HG03565 (cell line): ENCODE data around the gene PEX6.

ENCODE experiments used
- ATAC-seq: cut with Tn5 transposase; IDR thresholded peaks from one replicate; pipeline ENCODE4 v1.9.1; 2021; ENCODE audit warnings: mild to moderate bottlenecking, moderate library complexity; ENCODE audit not compliant: unreplicated experiment

The PEX6 gene

DNA sequence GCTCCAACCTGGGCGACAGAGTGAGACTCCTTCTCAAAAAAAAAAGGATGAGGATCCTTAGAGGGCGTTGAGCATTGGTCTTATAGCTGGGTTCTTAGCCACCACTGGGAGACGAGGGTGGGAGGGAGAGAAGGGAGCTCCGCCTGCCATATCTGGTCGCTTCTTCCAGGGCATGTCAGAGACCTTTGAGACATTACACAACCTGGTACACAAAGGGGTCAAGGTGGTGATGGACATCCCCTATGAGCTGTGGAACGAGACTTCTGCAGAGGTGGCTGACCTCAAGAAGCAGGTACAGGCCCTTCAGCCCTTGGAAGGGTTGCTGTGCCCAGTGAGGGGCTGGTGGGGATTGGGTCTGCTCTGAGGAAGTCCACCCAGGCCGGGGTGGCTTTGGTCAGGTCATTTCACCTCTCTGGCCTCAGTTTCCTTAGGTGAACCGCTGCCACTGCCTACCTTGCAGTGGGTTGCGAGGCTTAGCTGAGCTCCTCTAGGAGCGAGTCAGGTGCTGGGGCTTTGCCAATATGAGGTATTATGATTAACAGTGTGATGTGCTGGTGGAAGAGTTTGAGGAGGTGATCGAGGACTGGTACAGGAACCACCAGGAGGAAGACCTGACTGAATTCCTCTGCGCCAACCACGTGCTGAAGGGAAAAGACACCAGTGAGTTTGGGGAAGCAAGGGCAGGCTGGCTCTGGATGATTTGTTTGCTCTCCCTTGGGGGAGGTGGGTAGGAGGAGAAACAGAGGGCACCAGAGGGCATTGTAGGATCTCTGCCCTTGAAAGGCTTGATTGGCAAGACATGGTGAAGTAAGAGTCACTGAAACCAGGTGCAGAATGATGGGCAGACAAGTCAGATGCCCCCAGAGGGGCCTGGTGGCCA, 41.2 kb downstream of the PEX6 start:
- ATAC-seq = no peak

- ATAC-seq = no peak
These were observed 42.6 kb downstream of the PEX6 start for GRCh38 chr6:42936398-42936797.

- ATAC-seq = no peak
These were observed 43.7 kb downstream of the PEX6 start for GRCh38 chr6:42935322-42935721.

GRCh38 chr6:42933205-42933604, 45.8 kb downstream of the PEX6 start:
- no peak for ATAC-seq

GRCh38 chr6:42932412-42932811, 46.6 kb downstream of the PEX6 start:
- no peak for ATAC-seq

DNA sequence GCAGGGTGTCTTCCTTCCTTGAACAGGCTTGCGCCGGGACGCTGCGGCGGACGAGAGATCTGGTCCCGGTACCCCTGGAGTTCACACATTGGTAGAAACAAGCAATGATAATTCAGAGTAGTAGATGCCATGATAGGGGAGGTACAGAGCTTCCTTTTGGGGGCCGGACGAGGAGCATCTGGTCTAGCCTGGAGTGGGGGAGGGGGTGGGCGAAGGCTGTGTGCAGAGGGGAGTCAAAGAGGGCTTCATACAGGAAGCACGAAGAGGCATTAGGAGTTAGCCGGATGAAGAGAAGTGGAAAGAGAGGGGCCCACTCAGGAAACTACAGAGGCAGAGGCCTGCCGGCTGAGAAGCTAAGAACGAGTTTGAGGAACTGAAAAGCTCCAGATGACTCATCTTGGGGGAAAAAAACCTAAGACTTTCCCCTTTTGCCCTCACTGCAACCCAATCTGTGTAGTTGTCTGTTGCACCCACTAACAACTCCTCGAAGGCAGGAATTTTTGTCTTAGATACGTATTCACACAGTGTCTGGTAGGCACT, 49.1 kb downstream of the PEX6 start:
- ATAC-seq = peak; percentile 51

DNA sequence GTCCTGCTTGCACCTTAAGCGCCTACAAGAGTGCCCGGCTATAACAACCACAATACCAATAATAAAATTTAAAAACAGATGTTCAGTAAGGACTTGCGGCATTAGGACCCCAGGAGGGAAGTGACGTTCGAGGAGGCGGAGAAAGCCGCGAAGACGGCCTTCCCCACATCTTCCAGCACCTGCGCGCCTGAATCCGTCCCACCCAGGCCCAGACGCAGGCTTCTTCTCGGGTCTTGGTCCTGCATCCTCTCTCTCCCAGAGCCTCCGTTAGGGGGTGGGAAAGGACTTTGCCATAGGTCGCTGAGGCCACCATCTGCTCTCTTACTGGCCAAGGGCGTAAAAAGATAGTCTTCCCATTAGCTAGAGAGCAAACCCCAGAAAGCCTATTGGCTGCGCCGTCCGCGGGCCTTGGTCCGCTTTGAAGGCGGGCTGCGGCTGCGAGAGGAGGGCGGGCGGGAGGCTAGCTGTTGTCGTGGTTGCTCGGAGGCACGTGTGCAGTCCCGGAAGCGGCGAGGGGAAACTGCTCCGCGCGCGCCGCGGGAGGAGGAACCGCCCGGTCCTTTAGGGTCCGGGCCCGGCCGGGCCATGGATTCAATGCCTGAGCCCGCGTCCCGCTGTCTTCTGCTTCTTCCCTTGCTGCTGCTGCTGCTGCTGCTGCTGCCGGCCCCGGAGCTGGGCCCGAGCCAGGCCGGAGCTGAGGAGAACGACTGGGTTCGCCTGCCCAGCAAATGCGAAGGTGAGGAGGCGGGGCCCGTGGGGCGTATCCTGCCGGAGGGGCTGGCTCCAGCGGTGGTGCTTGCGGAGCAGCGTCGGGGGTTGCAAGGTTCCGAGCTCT, 49.8 kb downstream of the PEX6 start, which contains the start of gene CNPY3:
TSS of gene CNPY3 (plus strand) at position 495 of the 835 bp plus-strand sequence. CDS start at position 586, 91 bp downstream.
- ATAC-seq = peak; percentile 63

DNA sequence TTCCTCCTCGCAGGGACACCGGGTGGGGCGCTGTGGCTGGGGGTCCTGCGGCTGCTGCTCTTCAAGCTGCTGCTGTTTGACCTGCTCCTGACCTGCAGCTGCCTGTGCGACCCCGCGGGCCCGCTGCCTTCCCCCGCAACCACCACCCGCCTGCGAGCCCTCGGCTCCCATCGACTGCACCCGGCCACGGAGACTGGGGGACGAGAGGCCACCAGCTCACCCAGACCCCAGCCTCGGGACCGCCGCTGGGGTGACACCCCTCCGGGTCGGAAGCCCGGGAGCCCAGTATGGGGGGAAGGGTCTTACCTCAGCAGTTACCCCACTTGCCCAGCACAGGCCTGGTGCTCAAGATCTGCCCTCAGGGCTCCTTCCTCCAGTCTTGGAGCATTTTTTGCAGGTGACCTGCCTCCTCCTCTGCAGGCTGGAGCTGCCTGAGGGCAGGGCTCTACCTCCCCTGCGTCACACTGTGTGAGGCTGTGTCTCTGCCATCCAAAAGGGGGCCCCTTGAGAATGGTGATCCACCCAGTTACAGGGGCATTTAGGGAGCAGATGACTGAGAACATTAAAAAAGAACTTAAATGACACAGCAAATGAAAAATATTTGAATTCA, 53.6 kb downstream of the PEX6 start:
- ATAC-seq = no peak

DNA sequence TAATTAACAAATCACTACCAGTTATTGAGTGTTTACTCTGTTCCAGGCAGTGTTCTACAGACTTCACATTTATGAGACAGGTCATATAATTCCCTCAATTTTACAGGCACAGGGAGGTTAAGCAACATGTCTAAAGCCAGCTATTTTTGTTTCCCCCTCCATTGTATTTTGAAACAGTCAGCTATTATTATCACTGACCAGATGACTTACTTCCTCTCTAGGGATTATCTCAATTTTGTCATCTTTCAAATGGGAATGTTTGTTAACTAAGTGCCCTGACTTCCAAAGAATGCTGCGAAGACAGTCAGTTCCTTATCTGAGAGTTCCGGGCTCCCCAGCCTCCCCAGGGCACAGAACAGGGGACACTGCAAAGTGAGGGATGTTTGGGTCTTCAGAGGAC, 55.3 kb downstream of the PEX6 start:
- ATAC-seq = no peak

DNA sequence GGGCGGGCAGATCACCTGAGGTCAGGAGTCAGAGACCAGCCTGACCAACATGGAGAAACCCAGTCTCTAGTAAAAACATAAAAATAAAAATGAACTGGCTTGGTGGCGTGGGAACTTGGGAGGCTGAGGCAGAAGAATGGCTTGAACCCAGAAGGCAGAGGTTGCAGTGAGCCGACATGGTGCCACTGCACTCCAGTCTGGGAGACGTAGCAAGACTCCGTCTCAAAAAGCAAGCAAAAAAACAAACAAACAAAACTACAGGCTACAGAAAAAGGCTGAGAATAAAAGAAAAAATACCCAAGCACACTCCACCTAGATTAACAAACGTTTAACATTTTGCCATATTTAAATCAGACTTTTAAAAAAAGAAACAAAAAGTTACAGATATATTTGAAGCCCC, 57.2 kb downstream of the PEX6 start:
- ATAC-seq = no peak

DNA sequence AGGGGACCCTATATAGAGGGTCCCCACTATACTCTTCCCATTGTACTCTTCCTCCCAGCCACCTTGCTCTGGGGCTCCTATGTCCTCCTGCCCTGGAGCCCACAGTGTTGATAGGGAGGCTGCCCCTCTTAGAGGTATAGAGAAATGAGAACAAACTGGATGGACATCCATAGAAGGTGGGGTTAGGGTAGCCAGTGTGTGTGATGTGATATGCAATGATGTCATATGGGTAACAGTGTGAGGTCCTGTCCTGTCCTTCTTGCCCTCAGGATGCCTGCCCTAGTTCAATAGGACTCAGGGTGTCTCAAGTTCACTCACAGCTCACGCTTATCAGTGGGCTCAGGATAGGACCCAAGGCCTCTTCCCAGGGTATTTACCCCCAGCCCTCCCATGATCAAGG, 62.7 kb downstream of the PEX6 start:
- no peak for ATAC-seq

GRCh38 chr6:42915732-42916131, 63.2 kb downstream of the PEX6 start, which contains the start of gene PTCRA:
Gene PTCRA, plus strand, starts transcription at chr6:42916053. Its CDS starts 17 bp downstream, at chr6:42916070.
- no peak for ATAC-seq

- ATAC-seq = no peak
These were observed 64.4 kb downstream of the PEX6 start for GRCh38 chr6:42914546-42914945.
